ENCODE measurements around the gene NTHL1. TPM values are rescaled to one million over a fixed set of nuclear protein-coding genes. Genes with fewer than 3 reads are reported as not detected.

NTHL1 gene
- total and polyA plus RNA-seq, 2 of the 13 experiments (the other 11 are each of a cell fraction or from before 2014, with no cell fraction given), result 47.5 to 64.9 TPM

- TF ChIP-seq, protein P1, sequence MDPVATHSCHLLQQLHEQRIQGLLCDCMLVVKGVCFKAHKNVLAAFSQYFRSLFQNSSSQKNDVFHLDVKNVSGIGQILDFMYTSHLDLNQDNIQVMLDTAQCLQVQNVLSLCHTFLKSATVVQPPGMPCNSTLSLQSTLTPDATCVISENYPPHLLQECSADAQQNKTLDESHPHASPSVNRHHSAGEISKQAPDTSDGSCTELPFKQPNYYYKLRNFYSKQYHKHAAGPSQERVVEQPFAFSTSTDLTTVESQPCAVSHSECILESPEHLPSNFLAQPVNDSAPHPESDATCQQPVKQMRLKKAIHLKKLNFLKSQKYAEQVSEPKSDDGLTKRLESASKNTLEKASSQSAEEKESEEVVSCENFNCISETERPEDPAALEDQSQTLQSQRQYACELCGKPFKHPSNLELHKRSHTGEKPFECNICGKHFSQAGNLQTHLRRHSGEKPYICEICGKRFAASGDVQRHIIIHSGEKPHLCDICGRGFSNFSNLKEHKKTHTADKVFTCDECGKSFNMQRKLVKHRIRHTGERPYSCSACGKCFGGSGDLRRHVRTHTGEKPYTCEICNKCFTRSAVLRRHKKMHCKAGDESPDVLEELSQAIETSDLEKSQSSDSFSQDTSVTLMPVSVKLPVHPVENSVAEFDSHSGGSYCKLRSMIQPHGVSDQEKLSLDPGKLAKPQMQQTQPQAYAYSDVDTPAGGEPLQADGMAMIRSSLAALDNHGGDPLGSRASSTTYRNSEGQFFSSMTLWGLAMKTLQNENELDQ (CRISPR knock-in tag; IDR thresholded peaks at IDR 0.05; ENCODE audit: borderline replicate concordance), result no peak
- TF ChIP-seq NR2F6 (IDR thresholded peaks at IDR 0.05), result peak; percentile 74
- peak; percentile 75 for TF ChIP-seq NR2F6 (CRISPR knock-in tag; IDR thresholded peaks at IDR 0.05)
- TF ChIP-seq, protein P2, sequence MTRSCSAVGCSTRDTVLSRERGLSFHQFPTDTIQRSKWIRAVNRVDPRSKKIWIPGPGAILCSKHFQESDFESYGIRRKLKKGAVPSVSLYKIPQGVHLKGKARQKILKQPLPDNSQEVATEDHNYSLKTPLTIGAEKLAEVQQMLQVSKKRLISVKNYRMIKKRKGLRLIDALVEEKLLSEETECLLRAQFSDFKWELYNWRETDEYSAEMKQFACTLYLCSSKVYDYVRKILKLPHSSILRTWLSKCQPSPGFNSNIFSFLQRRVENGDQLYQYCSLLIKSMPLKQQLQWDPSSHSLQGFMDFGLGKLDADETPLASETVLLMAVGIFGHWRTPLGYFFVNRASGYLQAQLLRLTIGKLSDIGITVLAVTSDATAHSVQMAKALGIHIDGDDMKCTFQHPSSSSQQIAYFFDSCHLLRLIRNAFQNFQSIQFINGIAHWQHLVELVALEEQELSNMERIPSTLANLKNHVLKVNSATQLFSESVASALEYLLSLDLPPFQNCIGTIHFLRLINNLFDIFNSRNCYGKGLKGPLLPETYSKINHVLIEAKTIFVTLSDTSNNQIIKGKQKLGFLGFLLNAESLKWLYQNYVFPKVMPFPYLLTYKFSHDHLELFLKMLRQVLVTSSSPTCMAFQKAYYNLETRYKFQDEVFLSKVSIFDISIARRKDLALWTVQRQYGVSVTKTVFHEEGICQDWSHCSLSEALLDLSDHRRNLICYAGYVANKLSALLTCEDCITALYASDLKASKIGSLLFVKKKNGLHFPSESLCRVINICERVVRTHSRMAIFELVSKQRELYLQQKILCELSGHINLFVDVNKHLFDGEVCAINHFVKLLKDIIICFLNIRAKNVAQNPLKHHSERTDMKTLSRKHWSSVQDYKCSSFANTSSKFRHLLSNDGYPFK (CRISPR knock-in tag; IDR thresholded peaks at IDR 0.05; ENCODE audit: borderline replicate concordance), result peak; percentile 73
- 0 out of 2 replicates have a peak, but pooled peaks have one; percentile 44 for TF ChIP-seq ZNF768 (CRISPR knock-in tag; IDR thresholded peaks at IDR 0.05)
- peak; percentile 94 for TF ChIP-seq SNAPC4 (CRISPR knock-in tag; IDR thresholded peaks at IDR 0.05)
- TF ChIP-seq TCF7 (IDR thresholded peaks at IDR 0.05; ENCODE audit: low read depth), result peak; percentile 37; the same call in 1 of the 2 replicates
- peak; percentile 62 for TF ChIP-seq ZNF501 (CRISPR knock-in tag; IDR thresholded peaks at IDR 0.05)
- TF ChIP-seq HNRNPL (IDR thresholded peaks at IDR 0.05; ENCODE audit: low read depth, low read length), result peak; percentile 100
- no peak for TF ChIP-seq NONO (IDR thresholded peaks at IDR 0.05)
- TF ChIP-seq NONO (CRISPR knock-in tag; conservative IDR thresholded peaks at IDR 0.05), result peak; percentile 21; the same call in 1 of the 2 replicates
- TF ChIP-seq LCORL (IDR thresholded peaks at IDR 0.05), result no peak; the same call in 1 of the 2 replicates
- TF ChIP-seq LCORL (CRISPR knock-in tag; IDR thresholded peaks at IDR 0.05), result peak; percentile 98
- TF ChIP-seq EP300 (IDR thresholded peaks at IDR 0.05; ENCODE audit: low read depth in 2 of 2, low read length in 2 of 2), result peak in 1 of 2 experiments; percentile 67; a peak in 2 of 4 replicates
- TF ChIP-seq EP300 (CRISPR knock-in tag; IDR thresholded peaks at IDR 0.05; ENCODE audit: borderline replicate concordance), result peak; percentile 72
- TF ChIP-seq, protein P3, sequence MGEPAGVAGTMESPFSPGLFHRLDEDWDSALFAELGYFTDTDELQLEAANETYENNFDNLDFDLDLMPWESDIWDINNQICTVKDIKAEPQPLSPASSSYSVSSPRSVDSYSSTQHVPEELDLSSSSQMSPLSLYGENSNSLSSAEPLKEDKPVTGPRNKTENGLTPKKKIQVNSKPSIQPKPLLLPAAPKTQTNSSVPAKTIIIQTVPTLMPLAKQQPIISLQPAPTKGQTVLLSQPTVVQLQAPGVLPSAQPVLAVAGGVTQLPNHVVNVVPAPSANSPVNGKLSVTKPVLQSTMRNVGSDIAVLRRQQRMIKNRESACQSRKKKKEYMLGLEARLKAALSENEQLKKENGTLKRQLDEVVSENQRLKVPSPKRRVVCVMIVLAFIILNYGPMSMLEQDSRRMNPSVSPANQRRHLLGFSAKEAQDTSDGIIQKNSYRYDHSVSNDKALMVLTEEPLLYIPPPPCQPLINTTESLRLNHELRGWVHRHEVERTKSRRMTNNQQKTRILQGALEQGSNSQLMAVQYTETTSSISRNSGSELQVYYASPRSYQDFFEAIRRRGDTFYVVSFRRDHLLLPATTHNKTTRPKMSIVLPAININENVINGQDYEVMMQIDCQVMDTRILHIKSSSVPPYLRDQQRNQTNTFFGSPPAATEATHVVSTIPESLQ (CRISPR knock-in tag; conservative IDR thresholded peaks at IDR 0.05), result no peak
- TF ChIP-seq ATF7-NPFF (CRISPR knock-in tag; IDR thresholded peaks at IDR 0.05; ENCODE audit: low read depth), result peak; percentile 54
Measured at GRCh38 chr16:2035431-2036199, 12.0 kb downstream of the NTHL1 start (continued).
